ENCODE data around the gene CCNJL.

DNA sequence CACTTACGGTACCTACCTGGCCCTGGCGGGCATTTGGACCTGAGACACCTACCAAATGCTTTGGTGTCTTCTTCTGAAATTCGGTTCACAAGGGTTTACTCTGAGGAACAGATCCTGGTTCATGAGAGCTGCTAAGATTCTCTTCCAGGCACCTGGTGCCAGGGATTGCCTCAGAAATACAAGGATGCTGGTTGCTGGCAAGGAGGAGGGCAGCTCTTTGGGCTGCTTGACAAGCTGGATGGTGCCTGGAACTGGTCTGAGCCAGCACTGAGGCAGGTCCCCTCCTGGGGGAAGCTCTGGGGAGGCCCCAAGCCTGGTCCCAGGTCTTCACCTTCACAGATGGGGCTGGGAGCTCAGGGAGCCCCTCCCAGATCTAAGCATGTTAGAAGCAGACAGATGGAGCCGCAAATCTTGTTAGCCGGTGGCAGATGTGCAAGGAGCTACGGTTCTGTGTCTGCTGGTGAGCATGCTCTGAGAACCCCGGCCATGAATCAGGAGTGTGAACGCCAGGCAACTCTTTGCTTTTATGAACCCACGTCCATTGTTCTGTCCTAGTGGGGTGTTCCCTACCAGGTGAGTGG is 66.8 kb downstream of the CCNJL start:
- TF ChIP-seq, protein P1, sequence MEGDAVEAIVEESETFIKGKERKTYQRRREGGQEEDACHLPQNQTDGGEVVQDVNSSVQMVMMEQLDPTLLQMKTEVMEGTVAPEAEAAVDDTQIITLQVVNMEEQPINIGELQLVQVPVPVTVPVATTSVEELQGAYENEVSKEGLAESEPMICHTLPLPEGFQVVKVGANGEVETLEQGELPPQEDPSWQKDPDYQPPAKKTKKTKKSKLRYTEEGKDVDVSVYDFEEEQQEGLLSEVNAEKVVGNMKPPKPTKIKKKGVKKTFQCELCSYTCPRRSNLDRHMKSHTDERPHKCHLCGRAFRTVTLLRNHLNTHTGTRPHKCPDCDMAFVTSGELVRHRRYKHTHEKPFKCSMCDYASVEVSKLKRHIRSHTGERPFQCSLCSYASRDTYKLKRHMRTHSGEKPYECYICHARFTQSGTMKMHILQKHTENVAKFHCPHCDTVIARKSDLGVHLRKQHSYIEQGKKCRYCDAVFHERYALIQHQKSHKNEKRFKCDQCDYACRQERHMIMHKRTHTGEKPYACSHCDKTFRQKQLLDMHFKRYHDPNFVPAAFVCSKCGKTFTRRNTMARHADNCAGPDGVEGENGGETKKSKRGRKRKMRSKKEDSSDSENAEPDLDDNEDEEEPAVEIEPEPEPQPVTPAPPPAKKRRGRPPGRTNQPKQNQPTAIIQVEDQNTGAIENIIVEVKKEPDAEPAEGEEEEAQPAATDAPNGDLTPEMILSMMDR (IDR thresholded peaks at IDR 0.05): no peak
- TF ChIP-seq POLR2A (IDR thresholded peaks at IDR 0.05): no peak
- no peak for TF ChIP-seq EP300 (IDR thresholded peaks at IDR 0.05)
- no peak for TF ChIP-seq POLR2AphosphoS5 (IDR thresholded peaks at IDR 0.05)

Data from sigmoid colon (tissue), 4 donors.